OCI-LY3 (cell line): Measurements from ENCODE around the gene RTF2.

Experiments used
- H2AFZ ChIP-seq: fragments of 200-600, 300-600 bp; shearing (Covaris generic); 2 replicates; pipeline ENCODE4 v1.6.0; 2014; ENCODE audit warnings: antibody characterized with exemption, low read depth, low read length
- H3K27ac ChIP-seq: fragments of 200-600, 300-600 bp; sonication (generic); 2 replicates; pipeline ENCODE4 v1.5.1; 2014; ENCODE audit warnings: mild to moderate bottlenecking, low read length, moderate library complexity, mixed read lengths
- H3K27me3 ChIP-seq: fragments of 200-600, 300-600 bp; sonication (generic); 2 replicates; pipeline ENCODE4 v1.6.1; 2014; ENCODE audit warnings: low read depth, low read length, mixed read lengths
- H3K36me3 ChIP-seq: fragments of 200-600, 300-600 bp; sonication (generic); replicated peaks from 2 replicates; pipeline ENCODE3; 2014; ENCODE audit warnings: low read depth, low read length, mixed read lengths
- H3K4me1 ChIP-seq: fragments of 300-600, 200-600 bp; sonication (generic); 2 replicates; pipeline ENCODE4 v1.6.1; 2014; ENCODE audit warnings: low read length, mixed read lengths
- H3K4me2 ChIP-seq: fragments of 200-600, 300-600 bp; sonication (generic); 2 replicates; pipeline ENCODE4 v1.6.1; 2014; ENCODE audit warnings: low read length, mixed read lengths
- H3K4me3 ChIP-seq: fragments of 300-600, 200-600 bp; sonication (generic); 2 replicates; pipeline ENCODE4 v1.5.1; 2014; ENCODE audit warnings: antibody characterized with exemption, mild to moderate bottlenecking, low read length, moderate library complexity
- H3K79me2 ChIP-seq: fragments of 300-600, 200-600 bp; shearing (Covaris generic); 2 replicates; pipeline ENCODE4 v1.6.1; 2014; ENCODE audit warnings: mild to moderate bottlenecking, low read length, mixed read lengths
- H3K9ac ChIP-seq: fragments of 300-600, 200-600 bp; shearing (Covaris generic); 2 replicates; pipeline ENCODE4 v1.6.0; 2014; ENCODE audit warnings: mild to moderate bottlenecking, low read length, moderate library complexity
- H3K9me3 ChIP-seq: fragments of 200-600, 300-600 bp; shearing (Covaris generic); 2 replicates; pipeline ENCODE4 v1.6.1; 2014; ENCODE audit warnings: low read length, mixed read lengths; ENCODE audit not compliant: insufficient read depth
- H4K20me1 ChIP-seq: fragments of 200-600, 300-600 bp; sonication (generic); 2 replicates; pipeline ENCODE4 v1.6.1; 2016; ENCODE audit warnings: low read length, mixed read lengths; ENCODE audit not compliant: insufficient read depth
- EZH2phosphoT487 ChIP-seq: fragments of 200-600 bp; shearing (Covaris generic); IDR thresholded peaks from 2 replicates; pipeline ENCODE4 v1.6.1; 2018; ENCODE audit warnings: antibody characterized with exemption, mixed run types, low read depth
- TF ChIP-seq, protein P1 (sequence below): fragments of 200-600, 300-600 bp; sonication (generic); IDR thresholded peaks from 2 replicates; pipeline ENCODE4 v1.5.1; 2014; ENCODE audit warnings: antibody characterized with exemption, low read length, low read depth

RTF2 gene

DNA sequence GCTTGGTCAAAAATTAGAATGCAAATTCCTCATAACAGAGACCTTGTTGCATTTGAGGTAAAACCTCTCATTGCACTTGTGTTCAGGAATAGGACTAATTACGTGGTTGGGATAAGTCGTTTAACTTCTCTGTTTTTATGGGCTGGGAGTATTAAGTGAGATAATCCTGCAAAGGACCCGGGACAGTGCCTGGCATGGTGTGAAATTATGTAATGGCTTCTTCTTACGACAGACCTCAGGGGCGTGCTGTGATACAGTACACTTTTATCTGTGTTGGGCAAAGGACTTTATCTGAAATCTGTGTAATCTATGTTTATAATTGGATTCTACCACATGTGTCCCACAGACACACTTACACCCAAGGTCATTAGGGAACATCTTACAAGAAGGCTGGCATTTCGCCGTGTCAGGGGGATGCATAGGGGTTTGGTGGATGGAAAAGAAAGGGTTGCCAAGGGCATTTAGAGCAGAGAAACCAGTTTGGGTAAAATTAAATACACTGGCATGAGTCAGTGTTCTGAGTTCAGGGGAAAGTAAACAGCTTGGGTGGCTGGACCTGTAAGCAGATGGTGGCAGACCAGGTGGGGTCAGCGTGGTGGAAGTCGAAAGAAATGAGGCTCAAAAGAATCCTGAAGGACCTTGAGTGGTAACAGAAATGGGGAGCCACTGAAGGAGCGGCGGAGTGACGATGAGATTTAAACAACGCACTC is 17.2 kb upstream of the RTF2 start:
- Histone ChIP-seq H3K4me2 (no peak overlapping the region), H2AFZ (no peak overlapping the region)
- no peak for TF ChIP-seq EZH2phosphoT487
- TF ChIP-seq, protein P1, sequence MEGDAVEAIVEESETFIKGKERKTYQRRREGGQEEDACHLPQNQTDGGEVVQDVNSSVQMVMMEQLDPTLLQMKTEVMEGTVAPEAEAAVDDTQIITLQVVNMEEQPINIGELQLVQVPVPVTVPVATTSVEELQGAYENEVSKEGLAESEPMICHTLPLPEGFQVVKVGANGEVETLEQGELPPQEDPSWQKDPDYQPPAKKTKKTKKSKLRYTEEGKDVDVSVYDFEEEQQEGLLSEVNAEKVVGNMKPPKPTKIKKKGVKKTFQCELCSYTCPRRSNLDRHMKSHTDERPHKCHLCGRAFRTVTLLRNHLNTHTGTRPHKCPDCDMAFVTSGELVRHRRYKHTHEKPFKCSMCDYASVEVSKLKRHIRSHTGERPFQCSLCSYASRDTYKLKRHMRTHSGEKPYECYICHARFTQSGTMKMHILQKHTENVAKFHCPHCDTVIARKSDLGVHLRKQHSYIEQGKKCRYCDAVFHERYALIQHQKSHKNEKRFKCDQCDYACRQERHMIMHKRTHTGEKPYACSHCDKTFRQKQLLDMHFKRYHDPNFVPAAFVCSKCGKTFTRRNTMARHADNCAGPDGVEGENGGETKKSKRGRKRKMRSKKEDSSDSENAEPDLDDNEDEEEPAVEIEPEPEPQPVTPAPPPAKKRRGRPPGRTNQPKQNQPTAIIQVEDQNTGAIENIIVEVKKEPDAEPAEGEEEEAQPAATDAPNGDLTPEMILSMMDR = no peak

DNA sequence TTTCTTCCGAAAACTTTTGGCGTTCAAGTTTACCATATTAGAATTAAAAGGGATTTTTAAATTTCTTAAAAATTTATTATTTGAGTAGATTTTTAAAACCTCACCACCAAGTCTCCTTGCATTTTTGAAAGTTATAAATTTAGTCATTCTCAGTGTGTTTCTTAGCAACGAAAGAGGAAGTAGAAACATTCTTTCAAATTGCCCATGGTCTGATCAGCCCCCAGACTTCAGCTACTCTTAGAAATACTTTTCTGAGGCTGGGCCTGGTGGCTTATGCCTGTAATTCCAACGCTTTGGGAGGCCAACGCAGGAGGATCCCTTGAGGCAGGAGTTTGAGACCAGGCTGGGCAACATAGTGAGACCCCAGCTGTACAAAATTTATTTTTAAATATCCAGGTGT is 15.1 kb upstream of the RTF2 start:
- Histone ChIP-seq H3K36me3 (no peaks in the 10 kb centered on the region), H3K79me2 (no peaks in the 10 kb centered on the region), H3K9ac (peak overlapping the region; percentile 65), H3K4me1 (peaks cover 35% of the 10 kb centered on the region), H3K9me3 (no peaks in the 10 kb centered on the region), H4K20me1 (no peaks in the 10 kb centered on the region), H3K27me3 (no peaks in the 10 kb centered on the region), H2AFZ (no peak overlapping the region), H3K4me3 (peak overlapping the region; percentile 31), H3K4me2 (peak overlapping the region; percentile 64), H3K27ac (peak overlapping the region; percentile 91)
- TF ChIP-seq, protein P1 = no peak
- no peak for TF ChIP-seq EZH2phosphoT487

More for the DNA sequence above, 17.2 kb upstream of the RTF2 start:
- H4K20me1 ChIP-seq = no peaks in the 10 kb centered on the region
- H3K4me1 ChIP-seq = peaks cover 48% of the 10 kb centered on the region
- H3K79me2 ChIP-seq = no peaks in the 10 kb centered on the region
- no peak overlapping the region for H3K9ac ChIP-seq
- no peaks in the 10 kb centered on the region for H3K9me3 ChIP-seq
- H3K27me3 ChIP-seq = no peaks in the 10 kb centered on the region
- H3K4me3 ChIP-seq = no peak overlapping the region
- no peaks in the 10 kb centered on the region for H3K36me3 ChIP-seq
- H3K27ac ChIP-seq = no peak overlapping the region

DNA sequence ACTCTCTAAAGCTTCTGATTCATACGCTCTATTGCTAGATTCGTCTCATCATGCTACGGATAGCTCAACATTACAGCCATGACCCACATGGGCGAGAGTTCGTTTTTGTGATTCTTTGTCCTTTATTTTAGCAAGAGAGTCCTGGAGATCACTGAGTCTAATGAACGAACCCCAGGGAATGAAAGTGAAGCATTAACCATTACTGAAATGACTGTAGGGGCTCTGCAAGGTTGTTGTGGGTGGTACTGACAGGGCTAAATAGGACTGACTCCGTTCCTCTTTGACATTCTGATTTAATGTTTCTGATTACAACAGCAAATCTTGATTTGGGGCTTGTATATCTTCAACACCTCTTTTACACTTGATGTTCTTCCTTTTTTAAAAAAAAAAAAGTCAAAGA is 13.7 kb upstream of the RTF2 start:
- no peaks in the 10 kb centered on the region for H3K36me3 ChIP-seq
- no peaks in the 10 kb centered on the region for H4K20me1 ChIP-seq
- H3K27me3 ChIP-seq = no peaks in the 10 kb centered on the region
- H3K79me2 ChIP-seq = no peaks in the 10 kb centered on the region
- H3K4me2 ChIP-seq = peak overlapping the region; percentile 64
- H3K27ac ChIP-seq = peak overlapping the region; percentile 91
- no peaks in the 10 kb centered on the region for H3K9me3 ChIP-seq
- peak overlapping the region; percentile 36 for H3K4me3 ChIP-seq
- peak overlapping the region; percentile 54 for H2AFZ ChIP-seq
- H3K4me1 ChIP-seq = peaks cover 31% of the 10 kb centered on the region
- H3K9ac ChIP-seq = peak overlapping the region; percentile 65
- no peak for TF ChIP-seq EZH2phosphoT487
- TF ChIP-seq, protein P1 = no peak

DNA sequence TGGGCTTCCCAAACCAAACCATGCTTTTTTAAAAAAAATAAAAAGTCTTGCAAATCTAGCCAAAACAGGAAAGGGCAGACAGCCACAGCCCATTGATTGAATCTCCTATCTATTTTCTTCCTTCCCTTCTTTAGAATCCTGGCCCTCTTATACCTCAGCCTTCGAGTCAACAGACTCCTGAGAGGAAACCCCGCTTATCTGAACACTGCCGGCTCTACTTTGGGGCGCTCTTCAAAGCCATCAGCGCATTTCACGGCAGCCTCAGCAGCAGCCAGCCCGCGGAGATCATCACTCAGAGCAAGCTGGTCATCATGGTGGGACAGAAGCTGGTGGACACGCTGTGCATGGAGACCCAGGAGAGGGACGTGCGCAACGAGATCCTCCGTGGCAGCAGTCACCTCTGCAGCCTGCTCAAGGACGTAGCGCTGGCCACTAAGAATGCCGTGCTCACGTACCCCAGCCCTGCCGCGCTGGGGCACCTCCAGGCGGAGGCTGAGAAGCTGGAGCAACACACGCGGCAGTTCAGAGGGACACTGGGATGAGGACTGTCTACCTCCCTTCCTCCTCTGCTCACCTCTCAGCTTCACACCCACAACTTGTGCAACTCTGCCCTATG is 10.1 kb upstream of the RTF2 start:
- H3K27ac ChIP-seq = no peak overlapping the region
- H3K9ac ChIP-seq = no peak overlapping the region
- H3K4me3 ChIP-seq = no peak overlapping the region
- H2AFZ ChIP-seq = no peak overlapping the region
- no peaks in the 10 kb centered on the region for H3K27me3 ChIP-seq
- H3K4me1 ChIP-seq = peaks cover 23% of the 10 kb centered on the region
- H3K4me2 ChIP-seq = no peak overlapping the region
- no peaks in the 10 kb centered on the region for H3K79me2 ChIP-seq
- no peak for TF ChIP-seq EZH2phosphoT487
- TF ChIP-seq, protein P1 = no peak
- H3K36me3 ChIP-seq = no peaks in the 10 kb centered on the region
- H4K20me1 ChIP-seq = no peaks in the 10 kb centered on the region
- no peaks in the 10 kb centered on the region for H3K9me3 ChIP-seq
